Neuronal stem cell (in vitro differentiated cells): ENCODE results near the gene OSMR.

Experiments used
- DNase-seq: peaks from one replicate; pipeline ENCODE4 v3.0.0-alpha.2; 2013; ENCODE audit warnings: low spot score
- H2AFZ ChIP-seq: one replicate; pipeline ENCODE4 v1.6.1; 2013; ENCODE audit warnings: mild to moderate bottlenecking, low read length, inconsistent platforms
- H2AK5ac ChIP-seq: 2 replicates; pipeline ENCODE4 v1.6.1; 2013; ENCODE audit warnings: low read depth, mild to moderate bottlenecking, inconsistent platforms, low read length, moderate library complexity, mixed read lengths
- H2BK120ac ChIP-seq: 2 replicates; pipeline ENCODE4 v1.6.1; 2013; ENCODE audit warnings: low read depth, mild to moderate bottlenecking, inconsistent platforms, low read length, moderate library complexity, mixed read lengths
- H2BK12ac ChIP-seq: one replicate; pipeline ENCODE4 v1.6.1; 2013; ENCODE audit warnings: low read length, inconsistent platforms
- H2BK15ac ChIP-seq: 2 replicates; pipeline ENCODE4 v1.6.1; 2013; ENCODE audit warnings: mild to moderate bottlenecking, low read length, inconsistent platforms, mixed read lengths
- H2BK5ac ChIP-seq: one replicate; pipeline ENCODE4 v1.6.1; 2013; ENCODE audit warnings: inconsistent platforms, mild to moderate bottlenecking, low read length, moderate library complexity
- H3K14ac ChIP-seq: one replicate; pipeline ENCODE4 v1.6.1; 2013; ENCODE audit warnings: low read length, inconsistent platforms
- H3K18ac ChIP-seq: 2 replicates; pipeline ENCODE4 v1.6.1; 2013; ENCODE audit warnings: low read length, inconsistent platforms
- H3K23ac ChIP-seq: 2 replicates; pipeline ENCODE4 v1.6.1; 2013; ENCODE audit warnings: low read depth, mild to moderate bottlenecking, mixed read lengths, low read length, inconsistent platforms; ENCODE audit not compliant: poor library complexity
- H3K27ac ChIP-seq: replicated peaks from 3 replicates; pipeline ENCODE4 v1.5.1; 2013; ENCODE audit warnings: low read length, inconsistent platforms
- H3K27me3 ChIP-seq, 3 experiments: 2 replicates each; pipeline ENCODE4 v1.6.1; 2013; ENCODE audit warnings: low read length in 3 of 3, mild to moderate bottlenecking in 2 of 3, inconsistent platforms in 1 of 3, low read depth in 1 of 3, mixed read lengths in 1 of 3, moderate library complexity in 1 of 3; ENCODE audit not compliant: control insufficient read depth in 3 of 3, insufficient read depth in 3 of 3
- H3K36me3 ChIP-seq, 2 donors: replicated peaks in 1 of 2; 2 replicates each; pipeline ENCODE4 v1.6.1; 2013; ENCODE audit warnings: low read length in 2 of 2; ENCODE audit not compliant: control insufficient read depth in 2 of 2, insufficient read depth in 2 of 2
- H3K4ac ChIP-seq: 2 replicates; pipeline ENCODE4 v1.6.1; 2013; ENCODE audit warnings: inconsistent platforms, mild to moderate bottlenecking, low read length, moderate library complexity
- H3K4me1 ChIP-seq, 2 donors: 1 replicate in 1 of 2; 2 replicates in 1 of 2; pipeline ENCODE4 v1.6.1; 2013; ENCODE audit warnings: low read length in 2 of 2, low read depth in 1 of 2; ENCODE audit not compliant: control insufficient read depth in 2 of 2, insufficient read depth in 1 of 2
- H3K4me2 ChIP-seq: one replicate; pipeline ENCODE4 v1.6.1; 2013; ENCODE audit warnings: mild to moderate bottlenecking, low read length, inconsistent platforms; ENCODE audit not compliant: insufficient read depth, poor library complexity, severe bottlenecking
- H3K4me3 ChIP-seq, 2 donors: 2 replicates each; pipeline ENCODE4 v1.5.1; 2013; ENCODE audit warnings: low read length in 2 of 2, mild to moderate bottlenecking in 2 of 2, inconsistent platforms in 1 of 2, moderate library complexity in 1 of 2
- H3K79me1 ChIP-seq: one replicate; pipeline ENCODE4 v1.6.1; 2013; ENCODE audit warnings: low read depth, mild to moderate bottlenecking, inconsistent platforms, low read length, moderate library complexity
- H3K9ac ChIP-seq: one replicate; pipeline ENCODE4 v1.6.1; 2013; ENCODE audit warnings: mild to moderate bottlenecking, low read depth, low read length, inconsistent platforms; ENCODE audit not compliant: poor library complexity
- H3K9me3 ChIP-seq, 2 donors: replicated peaks in 1 of 2; 2 replicates each; pipeline versions ENCODE3 to v1.6.1; 2013; ENCODE audit warnings: low read length in 2 of 2, mild to moderate bottlenecking in 2 of 2, inconsistent platforms in 1 of 2, low read depth in 1 of 2, mixed read lengths in 1 of 2, moderate library complexity in 1 of 2; ENCODE audit not compliant: control insufficient read depth in 2 of 2, insufficient read depth in 1 of 2
- H4K8ac ChIP-seq: one replicate; pipeline ENCODE4 v1.6.1; 2013; ENCODE audit warnings: low read depth, mild to moderate bottlenecking, inconsistent platforms, low read length, moderate library complexity
- H4K91ac ChIP-seq: one replicate; pipeline ENCODE4 v1.6.1; 2013; ENCODE audit warnings: low read length, low read depth, mild to moderate bottlenecking, inconsistent platforms; ENCODE audit not compliant: poor library complexity
- whole genome bisulfite sequencing, 2 donors: extraction: QIAGEN DNeasy Blood & Tissue Kit; methylation state at CpG; one replicate each; pipeline ENCODE4 v1.1.7; 2013; ENCODE audit warnings: missing lambda C conversion rate in 2 of 2, mixed read lengths in 1 of 2; ENCODE audit not compliant: insufficient read length in 2 of 2, insufficient replicate concordance in 1 of 2; ENCODE audit errors: extremely low coverage in 2 of 2; 5-methylcytosine and 5-hydroxymethylcytosine counted together

OSMR gene

GRCh38 chr5:38866362-38867031, 20.7 kb downstream of the OSMR start:
- H4K91ac ChIP-seq = no peak overlapping the region
- H3K4me2 ChIP-seq = no peak overlapping the region
- H3K23ac ChIP-seq = no peak overlapping the region
- H2AFZ ChIP-seq = no peak overlapping the region
- H3K4me1 ChIP-seq = peaks cover 0 to 2% of the 10 kb centered on the region in 2 donors
- H3K4me3 ChIP-seq = no peak overlapping the region
- H3K14ac ChIP-seq = no peak overlapping the region
- H2BK5ac ChIP-seq = no peak overlapping the region
- no peak overlapping the region for H3K18ac ChIP-seq
- H3K27ac ChIP-seq = no peak overlapping the region
- no peak overlapping the region for H4K8ac ChIP-seq
- H2AK5ac ChIP-seq = no peak overlapping the region
- H3K27me3 ChIP-seq = no peaks in the 10 kb centered on the region
- peaks cover 2 to 8% of the 10 kb centered on the region in 2 donors for H3K9me3 ChIP-seq
- WGBS, 2 donors = no CpG with 5 or more reads among the region's 4 CpGs
- H2BK120ac ChIP-seq = no peak overlapping the region
- no peak overlapping the region for H3K4ac ChIP-seq
- H3K79me1 ChIP-seq = no peaks in the 10 kb centered on the region
- H3K36me3 ChIP-seq = no peaks in the 10 kb centered on the region
- no peak overlapping the region for H2BK12ac ChIP-seq
- H2BK15ac ChIP-seq = no peak overlapping the region
- DNase-seq = no peak
- H3K9ac ChIP-seq = no peak overlapping the region

- peaks cover 2 to 8% of the 10 kb centered on the region in 2 donors for H3K9me3 ChIP-seq
- WGBS, 2 donors = no CpG with 5 or more reads among the region's 1 CpG
- H3K27me3 ChIP-seq = no peaks in the 10 kb centered on the region
- H2BK15ac ChIP-seq = no peak overlapping the region
- no peak overlapping the region for H3K14ac ChIP-seq
- H3K4me1 ChIP-seq = peaks cover 0 to 2% of the 10 kb centered on the region in 2 donors
- no peak overlapping the region for H4K91ac ChIP-seq
- H3K9ac ChIP-seq = no peak overlapping the region
- no peak overlapping the region for H4K8ac ChIP-seq
- no peak overlapping the region for H3K27ac ChIP-seq
- H2BK12ac ChIP-seq = no peak overlapping the region
- H3K79me1 ChIP-seq = no peaks in the 10 kb centered on the region
- no peaks in the 10 kb centered on the region for H3K36me3 ChIP-seq
- H2AFZ ChIP-seq = no peak overlapping the region
- H3K4me3 ChIP-seq = no peak overlapping the region
- no peak overlapping the region for H2AK5ac ChIP-seq
- no peak overlapping the region for H3K18ac ChIP-seq
- H3K23ac ChIP-seq = no peak overlapping the region
- no peak overlapping the region for H2BK5ac ChIP-seq
- H3K4me2 ChIP-seq = no peak overlapping the region
- H3K4ac ChIP-seq = no peak overlapping the region
- no peak overlapping the region for H2BK120ac ChIP-seq
- no peak for DNase-seq
Observed at GRCh38 chr5:38867032-38867398, 21.2 kb downstream of the OSMR start.

DNA sequence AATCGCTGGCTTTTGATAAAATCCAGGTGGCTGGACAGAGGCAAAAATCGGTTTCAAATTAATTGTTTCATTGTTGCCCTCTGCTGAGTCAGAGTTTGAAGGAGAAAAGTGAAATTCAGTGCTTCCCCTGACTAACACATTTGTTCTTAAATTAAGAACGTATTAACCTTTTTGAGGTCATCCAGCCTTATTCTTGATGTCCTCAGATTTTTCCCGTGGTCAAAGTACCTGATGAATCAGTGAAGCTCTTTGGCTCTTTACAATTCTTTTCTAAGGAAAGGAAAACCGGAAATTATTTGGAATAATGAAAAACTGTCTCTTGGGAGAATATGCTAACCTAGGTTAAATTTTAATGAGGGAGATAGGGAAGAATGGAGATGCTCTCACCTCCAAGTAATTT, 21.6 kb downstream of the OSMR start:
- no peak overlapping the region for H3K9ac ChIP-seq
- no peak overlapping the region for H3K27ac ChIP-seq
- H4K8ac ChIP-seq = no peak overlapping the region
- H3K23ac ChIP-seq = no peak overlapping the region
- peaks cover 2 to 8% of the 10 kb centered on the region in 2 donors for H3K9me3 ChIP-seq
- H2BK12ac ChIP-seq = no peak overlapping the region
- H3K14ac ChIP-seq = no peak overlapping the region
- no peaks in the 10 kb centered on the region for H3K79me1 ChIP-seq
- no peak overlapping the region for H3K18ac ChIP-seq
- no peak overlapping the region for H2BK120ac ChIP-seq
- H3K27me3 ChIP-seq = no peaks in the 10 kb centered on the region
- H3K4me3 ChIP-seq = no peak overlapping the region
- H3K36me3 ChIP-seq = no peaks in the 10 kb centered on the region
- H2AK5ac ChIP-seq = no peak overlapping the region
- no peak overlapping the region for H4K91ac ChIP-seq
- no peak overlapping the region for H2BK15ac ChIP-seq
- H3K4me2 ChIP-seq = no peak overlapping the region
- H3K4me1 ChIP-seq = peaks cover 0 to 2% of the 10 kb centered on the region in 2 donors
- H2AFZ ChIP-seq = no peak overlapping the region
- no peak overlapping the region for H2BK5ac ChIP-seq
- DNase-seq = no peak
- H3K4ac ChIP-seq = no peak overlapping the region
- no CpG with 5 or more reads among the region's 5 CpGs for WGBS, 2 donors

- Histone ChIP-seq H3K4me2 (no peak overlapping the region), H3K4me3 (no peak overlapping the region), H3K79me1 (no peaks in the 10 kb centered on the region), H2BK5ac (no peak overlapping the region), H3K27me3 (no peaks in the 10 kb centered on the region), H3K9ac (no peak overlapping the region), H3K4me1 (peaks cover 0 to 2% of the 10 kb centered on the region in 2 donors), H3K27ac (no peak overlapping the region), H3K23ac (no peak overlapping the region), H2AK5ac (no peak overlapping the region), H3K36me3 (no peaks in the 10 kb centered on the region), H4K91ac (no peak overlapping the region), H2BK12ac (no peak overlapping the region), H3K18ac (no peak overlapping the region), H2BK120ac (no peak overlapping the region), H4K8ac (no peak overlapping the region), H2AFZ (no peak overlapping the region), H3K14ac (no peak overlapping the region), H3K9me3 (peaks cover 0 to 2% of the 10 kb centered on the region in 2 donors), H2BK15ac (no peak overlapping the region), H3K4ac (no peak overlapping the region)
- DNase-seq = no peak
- WGBS, 2 donors = no CpG with 5 or more reads among the region's 1 CpG
Observed at GRCh38 chr5:38870595-38870994, 24.8 kb downstream of the OSMR start.
